Natural killer cell (primary cell): Measurements from ENCODE around the gene ZNRF3. TPM values are rescaled to one million over a fixed set of nuclear protein-coding genes. Genes with fewer than 3 reads are reported as not detected.

Experiments
- ATAC-seq, 3 donors: fragments of 150-1000 bp in 2 of 3; fragments of 200-7000 bp in 1 of 3; cut with Tn5 transposase; 1 replicate in 1 of 3; 2 replicates in 2 of 3; pipeline ENCODE4 v1.10.0; 2021; ENCODE audit warnings: mild to moderate bottlenecking in 2 of 3, moderate library complexity in 2 of 3
- DNase-seq, 2 donors: peaks; one replicate each; pipeline versions ENCODE4 v3.0.0 to v3.0.0-alpha.2; 2013 to 2021; ENCODE audit warnings: mixed read lengths in 1 of 2
- H3K27ac ChIP-seq: one replicate; pipeline ENCODE4 v1.5.1; 2013; ENCODE audit warnings: mild to moderate bottlenecking, low read length
- H3K27me3 ChIP-seq: one replicate; pipeline ENCODE4 v1.6.1; 2013; ENCODE audit warnings: low read length; ENCODE audit not compliant: control insufficient read depth, insufficient read depth
- H3K36me3 ChIP-seq: one replicate; pipeline ENCODE4 v1.6.1; 2013; ENCODE audit warnings: low read length; ENCODE audit not compliant: control insufficient read depth, insufficient read depth
- H3K4me1 ChIP-seq: one replicate; pipeline ENCODE4 v1.6.1; 2013; ENCODE audit warnings: low read length; ENCODE audit not compliant: control insufficient read depth, insufficient read depth
- H3K4me3 ChIP-seq: one replicate; pipeline ENCODE4 v1.5.1; 2013; ENCODE audit warnings: low read length
- H3K9me3 ChIP-seq: one replicate; pipeline ENCODE4 v1.6.1; 2013; ENCODE audit warnings: low read length; ENCODE audit not compliant: control insufficient read depth, insufficient read depth
- H3K27ac Mint-ChIP-seq, 2 donors: one replicate each; pipeline ENCODE4 v1.8.0; 2022; ENCODE audit warnings: mild to moderate bottlenecking in 2 of 2, mixed read lengths in 2 of 2, moderate library complexity in 1 of 2
- H3K27me3 Mint-ChIP-seq, 2 donors: one replicate each; pipeline ENCODE4 v1.8.0; 2022; ENCODE audit warnings: low read depth in 2 of 2, mixed read lengths in 2 of 2
- H3K36me3 Mint-ChIP-seq: one replicate; pipeline ENCODE4 v1.8.0; 2022; ENCODE audit warnings: mixed read lengths
- H3K4me1 Mint-ChIP-seq, 2 donors: one replicate each; pipeline ENCODE4 v1.8.0; 2022; ENCODE audit warnings: mixed read lengths in 2 of 2
- H3K4me3 Mint-ChIP-seq: one replicate; pipeline ENCODE4 v1.8.0; 2022; ENCODE audit warnings: mild to moderate bottlenecking, moderate library complexity, mixed read lengths
- H3K9me3 Mint-ChIP-seq, 2 donors: one replicate each; pipeline ENCODE4 v1.8.0; 2022; ENCODE audit warnings: mixed read lengths in 2 of 2
- CTCF ChIP-seq: fragments of 200-600 bp; IDR thresholded peaks from one replicate; pipeline ENCODE4 v1.8.0; 2022; ENCODE audit warnings: antibody characterized with exemption
- WGBS: methylation state at CpG from one replicate; pipeline ENCODE4 v1.1.7; 2013; ENCODE audit warnings: missing lambda C conversion rate; ENCODE audit not compliant: insufficient coverage; 5-methylcytosine and 5-hydroxymethylcytosine counted together
- intact Hi-C: fragments of 100-400 bp; cut with micrococcal nuclease; formaldehyde crosslinking; loops from one replicate; pipeline ENCODE4 v1.14.2; 2022
- total RNA-seq, 4 donors: library from RNA; stranded (reverse); fragments of 120-200 nt in 1 of 4; gene quantifications; one replicate each; pipeline versions ENCODE4 v1.2.3 to v1.2.4, GENCODE V29; 2013 to 2022

Gene ZNRF3
- total RNA-seq, 3 donors from 2014 or later (not counting 1 experiment from before 2014, with no cell fraction given): 0.23 to 0.34 (median 0.33) TPM

- 79% methylated on average over 5 of the region's 6 CpGs for WGBS
- Mint-ChIP-seq H3K9me3 (no peaks in the 10 kb centered on the region), H3K27me3 (peaks cover 52 to 69% of the 10 kb centered on the region in 2 donors), H3K4me3 (no peak overlapping the region), H3K4me1 (peaks cover 18 to 28% of the 10 kb centered on the region in 2 donors), H3K27ac (no peak overlapping the region), H3K36me3 (no peaks in the 10 kb centered on the region)
- ATAC-seq (no peak), DNase-seq (no peak)
- intact Hi-C loops: no loop called here
- Histone ChIP-seq H3K27ac (no peak overlapping the region), H3K9me3 (no peaks in the 10 kb centered on the region), H3K4me1 (peaks cover 21% of the 10 kb centered on the region), H3K4me3 (no peak overlapping the region), H3K36me3 (no peaks in the 10 kb centered on the region), H3K27me3 (peaks cover 37% of the 10 kb centered on the region)
- no peak for TF ChIP-seq CTCF
Observed at GRCh38 chr22:29078036-29078868, 194.9 kb downstream of the ZNRF3 start.

GRCh38 chr22:29078869-29079207, 195.5 kb downstream of the ZNRF3 start:
- H3K9me3 ChIP-seq: no peaks in the 10 kb centered on the region
- peaks cover 55 to 73% of the 10 kb centered on the region in 2 donors for H3K27me3 Mint-ChIP-seq
- H3K27me3 ChIP-seq: peaks cover 31% of the 10 kb centered on the region
- no peaks in the 10 kb centered on the region for H3K36me3 ChIP-seq
- no peak for TF ChIP-seq CTCF
- H3K27ac ChIP-seq: no peak overlapping the region
- H3K4me1 ChIP-seq: peaks cover 15% of the 10 kb centered on the region
- no peaks in the 10 kb centered on the region for H3K36me3 Mint-ChIP-seq
- H3K9me3 Mint-ChIP-seq: no peaks in the 10 kb centered on the region
- peaks cover 18 to 26% of the 10 kb centered on the region in 2 donors for H3K4me1 Mint-ChIP-seq
- intact Hi-C loops: no loop called here
- ATAC-seq (no peak), DNase-seq (no peak)
- H3K4me3 ChIP-seq: no peak overlapping the region
- no peak overlapping the region for H3K4me3 Mint-ChIP-seq
- H3K27ac Mint-ChIP-seq: no peak overlapping the region
- whole genome bisulfite sequencing: 100% methylated on average over 1 of the region's 6 CpGs

- Mint-ChIP-seq H3K4me1 (peaks cover 18 to 21% of the 10 kb centered on the region in 2 donors), H3K27me3 (peaks cover 54 to 72% of the 10 kb centered on the region in 2 donors), H3K36me3 (no peaks in the 10 kb centered on the region), H3K4me3 (peak overlapping the region; percentile 13), H3K9me3 (no peaks in the 10 kb centered on the region), H3K27ac (peak overlapping the region in 1 of 2 donors; percentile 35)
- 24% methylated on average over 5 of the region's 8 CpGs for WGBS
- H3K36me3 ChIP-seq: no peaks in the 10 kb centered on the region
- H3K9me3 ChIP-seq: no peaks in the 10 kb centered on the region
- DNase-seq: peak in 1 of 2 donors; percentile 32
- H3K4me1 ChIP-seq: peaks cover 10% of the 10 kb centered on the region
- no peak overlapping the region for H3K27ac ChIP-seq
- no peak for TF ChIP-seq CTCF
- intact Hi-C loops: no loop called here
- ATAC-seq: peak; percentile 48 to 95 (median 81)
- no peak overlapping the region for H3K4me3 ChIP-seq
- H3K27me3 ChIP-seq: peaks cover 26% of the 10 kb centered on the region
Observed at GRCh38 chr22:29079218-29079901, 196.0 kb downstream of the ZNRF3 start.
